H9 (cell line): ENCODE results near the gene IRF7. TPM values are rescaled to one million over a fixed set of nuclear protein-coding genes. Genes with fewer than 3 reads are reported as not detected.

Experiments
- DNase-seq: peaks from one replicate; pipeline ENCODE4 v3.0.0-alpha.2; 2017
- H2AFZ ChIP-seq: one replicate; pipeline ENCODE4 v1.6.1; 2013; ENCODE audit warnings: mild to moderate bottlenecking, low read length, control low read depth, moderate library complexity
- H2AK5ac ChIP-seq: 2 replicates; pipeline ENCODE4 v1.6.1; 2013; ENCODE audit warnings: low read length, control low read depth, mixed read lengths; ENCODE audit not compliant: insufficient read length
- H2BK120ac ChIP-seq: one replicate; pipeline ENCODE4 v1.6.1; 2013; ENCODE audit warnings: low read depth, mild to moderate bottlenecking, low read length, control low read depth, inconsistent platforms; ENCODE audit not compliant: poor library complexity, severe bottlenecking
- H2BK12ac ChIP-seq: 2 replicates; pipeline ENCODE4 v1.6.1; 2013; ENCODE audit warnings: low read length, control low read depth, mixed read lengths, low read depth; ENCODE audit not compliant: insufficient read length
- H2BK15ac ChIP-seq: 2 replicates; pipeline ENCODE4 v1.6.1; 2013; ENCODE audit warnings: low read depth, low read length, control low read depth
- H2BK20ac ChIP-seq: one replicate; pipeline ENCODE4 v1.6.1; 2013; ENCODE audit warnings: low read depth, mild to moderate bottlenecking, low read length, control low read depth, inconsistent platforms; ENCODE audit not compliant: poor library complexity, severe bottlenecking
- H2BK5ac ChIP-seq: 2 replicates; pipeline ENCODE4 v1.6.1; 2013; ENCODE audit warnings: low read length, control low read depth, mixed read lengths; ENCODE audit not compliant: insufficient read length
- H3K14ac ChIP-seq: 2 replicates; pipeline ENCODE4 v1.6.1; 2013; ENCODE audit warnings: low read length, control low read depth; ENCODE audit not compliant: insufficient read depth
- H3K18ac ChIP-seq: 2 replicates; pipeline ENCODE4 v1.6.1; 2013; ENCODE audit warnings: low read depth, mild to moderate bottlenecking, mixed read lengths, low read length, control low read depth; ENCODE audit not compliant: insufficient read length
- H3K23ac ChIP-seq: 2 replicates; pipeline ENCODE4 v1.6.1; 2013; ENCODE audit warnings: low read length, control low read depth, mixed read lengths, low read depth; ENCODE audit not compliant: insufficient read length
- H3K23me2 ChIP-seq: 2 replicates; pipeline ENCODE4 v1.6.1; 2013; ENCODE audit warnings: low read depth, mild to moderate bottlenecking, mixed read lengths, low read length, control low read depth; ENCODE audit not compliant: insufficient read length, poor library complexity, severe bottlenecking
- H3K27ac ChIP-seq: 2 replicates; pipeline ENCODE4 v1.5.1; 2013; ENCODE audit warnings: low read length, control low read depth, mixed read lengths, low read depth; ENCODE audit not compliant: insufficient read length
- H3K27me3 ChIP-seq: 2 replicates; pipeline ENCODE4 v1.6.1; 2013; ENCODE audit warnings: low read length, control low read depth, inconsistent platforms; ENCODE audit not compliant: insufficient read depth
- H3K4ac ChIP-seq: 2 replicates; pipeline ENCODE4 v1.6.1; 2013; ENCODE audit warnings: low read depth, mild to moderate bottlenecking, control low read depth, inconsistent platforms, low read length, moderate library complexity
- H3K4me1 ChIP-seq: 2 replicates; pipeline ENCODE4 v1.6.1; 2013; ENCODE audit warnings: low read length, control low read depth, inconsistent platforms; ENCODE audit not compliant: insufficient read depth
- H3K4me2 ChIP-seq: 2 replicates; pipeline ENCODE4 v1.6.1; 2013; ENCODE audit warnings: low read length, control low read depth, mixed read lengths; ENCODE audit not compliant: insufficient read length, insufficient read depth
- H3K56ac ChIP-seq: 2 replicates; pipeline ENCODE4 v1.6.1; 2013; ENCODE audit warnings: low read depth, mild to moderate bottlenecking, mixed read lengths, low read length, control low read depth; ENCODE audit not compliant: insufficient read length
- H3K79me1 ChIP-seq: 2 replicates; pipeline ENCODE4 v1.6.1; 2013; ENCODE audit warnings: low read depth, mild to moderate bottlenecking, moderate library complexity, low read length, control low read depth, inconsistent platforms; ENCODE audit not compliant: insufficient read depth, poor library complexity, severe bottlenecking
- H3K79me2 ChIP-seq: 2 replicates; pipeline ENCODE4 v1.6.1; 2013; ENCODE audit warnings: low read length, control low read depth, inconsistent platforms; ENCODE audit not compliant: insufficient read depth
- H3K9ac ChIP-seq: 2 replicates; pipeline ENCODE4 v1.6.1; 2013; ENCODE audit warnings: low read length, control low read depth, mixed read lengths; ENCODE audit not compliant: insufficient read length; ENCODE audit errors: extremely low read depth
- H3K9me3 ChIP-seq: one replicate; pipeline ENCODE4 v1.6.1; 2013; ENCODE audit warnings: low read depth, low read length, inconsistent platforms; ENCODE audit not compliant: control insufficient read depth
- H3T11ph ChIP-seq: one replicate; pipeline ENCODE4 v1.6.1; 2013; ENCODE audit warnings: mild to moderate bottlenecking, low read length, control low read depth, inconsistent platforms
- H4K20me1 ChIP-seq: one replicate; pipeline ENCODE4 v1.6.1; 2013; ENCODE audit not compliant: control insufficient read depth, insufficient read length, insufficient read depth
- H4K5ac ChIP-seq: 2 replicates; pipeline ENCODE4 v1.6.1; 2013; ENCODE audit warnings: low read depth, mild to moderate bottlenecking, mixed read lengths, low read length, control low read depth; ENCODE audit not compliant: insufficient read length
- H4K8ac ChIP-seq: replicated peaks from 2 replicates; pipeline ENCODE4 v1.6.1; 2013; ENCODE audit warnings: low read length, control low read depth, mixed read lengths, low read depth; ENCODE audit not compliant: insufficient read length
- H4K91ac ChIP-seq: 2 replicates; pipeline ENCODE4 v1.6.1; 2013; ENCODE audit warnings: low read depth, mild to moderate bottlenecking, moderate library complexity, mixed read lengths, low read length, control low read depth; ENCODE audit not compliant: insufficient read length
- H3K27ac Mint-ChIP-seq, 3 experiments: 2 replicates in 2 of 3; 3 replicates in 1 of 3; pipeline ENCODE4 v1.8.0; 2020 to 2021; ENCODE audit warnings: mixed read lengths in 3 of 3, mild to moderate bottlenecking in 1 of 3, moderate library complexity in 1 of 3
- H3K27me3 Mint-ChIP-seq: 2 replicates; pipeline ENCODE4 v1.8.0; 2021; ENCODE audit warnings: low read depth, mild to moderate bottlenecking, moderate library complexity, mixed read lengths
- H3K36me3 Mint-ChIP-seq, 3 experiments: 2 replicates in 2 of 3; 3 replicates in 1 of 3; pipeline ENCODE4 v1.8.0; 2020 to 2021; ENCODE audit warnings: low read depth in 3 of 3, mixed read lengths in 3 of 3; ENCODE audit not compliant: insufficient read depth in 1 of 3
- H3K4me1 Mint-ChIP-seq, 2 experiments: 2 replicates each; pipeline ENCODE4 v1.8.0; 2020; ENCODE audit warnings: mixed read lengths in 2 of 2
- H3K4me3 Mint-ChIP-seq, 2 experiments: 2 replicates in 1 of 2; 3 replicates in 1 of 2; pipeline ENCODE4 v1.8.0; 2020 to 2021; ENCODE audit warnings: mild to moderate bottlenecking in 2 of 2, mixed read lengths in 2 of 2, moderate library complexity in 1 of 2
- H3K9me3 Mint-ChIP-seq, 2 experiments: 2 replicates in 1 of 2; 3 replicates in 1 of 2; pipeline ENCODE4 v1.8.0; 2020; ENCODE audit warnings: mild to moderate bottlenecking in 2 of 2, mixed read lengths in 2 of 2, moderate library complexity in 1 of 2
- WGBS: extraction: QIAGEN DNeasy Blood & Tissue Kit; methylation state at CpG from one replicate; pipeline ENCODE4 v1.1.7; 2013; ENCODE audit warnings: missing lambda C conversion rate, low lambda C conversion rate, mixed read lengths; ENCODE audit not compliant: insufficient read length; ENCODE audit errors: extremely low coverage; 5-methylcytosine and 5-hydroxymethylcytosine counted together
- total RNA-seq: library from RNA; stranded (reverse); gene quantifications from 2 replicates; pipeline ENCODE4 v1.2.1, GENCODE V29; 2021
- TF ChIP-seq, protein P1 (sequence below): fragments of 200-600 bp; sonication (generic); conservative IDR thresholded peaks from 3 replicates; pipeline ENCODE4 v1.8.0; 2021; ENCODE audit warnings: antibody characterized with exemption, mild to moderate bottlenecking

Gene IRF7
- total RNA-seq, 1 experiment from 2014 or later: 9.8 TPM

DNA sequence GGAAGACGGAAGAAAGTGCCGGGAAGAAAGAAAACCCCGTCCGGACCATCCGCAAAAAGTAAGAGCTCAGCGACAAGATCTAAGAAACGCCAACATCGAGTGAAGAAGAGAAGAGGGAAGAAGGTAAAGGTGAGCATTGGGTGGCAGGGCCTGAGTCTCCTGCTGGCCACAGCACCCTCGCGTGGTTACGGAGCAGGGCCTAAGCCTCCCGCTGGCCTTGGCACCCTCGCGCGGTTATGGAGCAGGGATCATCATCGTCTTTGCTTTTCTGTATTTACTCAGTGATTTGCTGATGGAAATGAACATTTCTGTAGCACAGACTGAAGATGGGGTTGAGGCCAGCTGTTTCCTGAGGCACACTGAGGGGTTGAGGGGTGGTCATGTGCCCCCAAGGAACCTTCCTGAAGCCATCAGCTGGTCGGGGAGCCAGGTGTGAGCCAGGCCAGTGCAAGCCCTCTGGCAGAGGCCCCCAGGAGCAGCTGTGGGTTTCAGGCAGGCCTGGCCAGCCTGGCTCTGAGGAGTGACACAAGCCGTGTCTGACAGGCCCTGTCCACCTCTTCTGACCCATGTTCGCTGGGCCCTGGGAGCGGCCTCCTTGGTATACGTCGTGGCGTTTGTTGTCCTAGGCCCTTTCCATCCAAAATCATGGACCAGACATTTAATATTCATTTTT lies 14.0 kb downstream of the IRF7 start:
- Histone ChIP-seq H4K5ac (no peak overlapping the region), H3K9ac (no peak overlapping the region), H3K27me3 (no peaks in the 10 kb centered on the region), H2BK120ac (no peak overlapping the region), H3K79me1 (no peaks in the 10 kb centered on the region), H3K23ac (no peak overlapping the region), H2BK5ac (no peak overlapping the region), H3K79me2 (no peaks in the 10 kb centered on the region), H3K4me2 (no peak overlapping the region), H2BK12ac (no peak overlapping the region), H2BK20ac (no peak overlapping the region), H3K18ac (no peak overlapping the region), H2AFZ (no peak overlapping the region), H2AK5ac (no peak overlapping the region), H3K27ac (no peak overlapping the region), H3K4ac (no peak overlapping the region), H3K14ac (no peak overlapping the region), H3K56ac (no peak overlapping the region), H3K4me1 (no peaks in the 10 kb centered on the region), H3T11ph (no peak overlapping the region), H4K91ac (no peak overlapping the region), H3K23me2 (no peaks in the 10 kb centered on the region), H4K20me1 (peaks cover 3% of the 10 kb centered on the region), H2BK15ac (no peak overlapping the region), H3K9me3 (no peaks in the 10 kb centered on the region), H4K8ac (no peak overlapping the region)
- no peaks in the 10 kb centered on the region; a peak in 1 of 5 replicates for H3K9me3 Mint-ChIP-seq
- peaks cover 39 to 71% (median 71%) of the 10 kb centered on the region in 3 experiments; a peak in 6 of 7 replicates for H3K36me3 Mint-ChIP-seq
- DNase-seq: no peak
- no peaks in the 10 kb centered on the region for H3K4me1 Mint-ChIP-seq
- TF ChIP-seq, protein P1, sequence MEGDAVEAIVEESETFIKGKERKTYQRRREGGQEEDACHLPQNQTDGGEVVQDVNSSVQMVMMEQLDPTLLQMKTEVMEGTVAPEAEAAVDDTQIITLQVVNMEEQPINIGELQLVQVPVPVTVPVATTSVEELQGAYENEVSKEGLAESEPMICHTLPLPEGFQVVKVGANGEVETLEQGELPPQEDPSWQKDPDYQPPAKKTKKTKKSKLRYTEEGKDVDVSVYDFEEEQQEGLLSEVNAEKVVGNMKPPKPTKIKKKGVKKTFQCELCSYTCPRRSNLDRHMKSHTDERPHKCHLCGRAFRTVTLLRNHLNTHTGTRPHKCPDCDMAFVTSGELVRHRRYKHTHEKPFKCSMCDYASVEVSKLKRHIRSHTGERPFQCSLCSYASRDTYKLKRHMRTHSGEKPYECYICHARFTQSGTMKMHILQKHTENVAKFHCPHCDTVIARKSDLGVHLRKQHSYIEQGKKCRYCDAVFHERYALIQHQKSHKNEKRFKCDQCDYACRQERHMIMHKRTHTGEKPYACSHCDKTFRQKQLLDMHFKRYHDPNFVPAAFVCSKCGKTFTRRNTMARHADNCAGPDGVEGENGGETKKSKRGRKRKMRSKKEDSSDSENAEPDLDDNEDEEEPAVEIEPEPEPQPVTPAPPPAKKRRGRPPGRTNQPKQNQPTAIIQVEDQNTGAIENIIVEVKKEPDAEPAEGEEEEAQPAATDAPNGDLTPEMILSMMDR: no peak
- H3K4me3 Mint-ChIP-seq: no peak overlapping the region
- WGBS: no CpG with 5 or more reads among the region's 23 CpGs
- peak overlapping the region in 1 of 3 experiments; percentile 45; a peak in 2 of 7 replicates for H3K27ac Mint-ChIP-seq
- H3K27me3 Mint-ChIP-seq: 0 out of 2 replicates have a peak, but pooled peaks cover 2% of the 10 kb centered on the region
